GM21717 (cell line): ENCODE measurements around the gene JAZF1.
A peak's percentile ranks its signal among the peaks of the same experiment; 100 is the strongest.
"Not testable (repeated sequence)": the region's sequence is repeated elsewhere in the genome, so short reads cannot be mapped to it uniquely, and the experiment has no call there.

Experiments used
- ATAC-seq: cut with Tn5 transposase; IDR thresholded peaks from one replicate; pipeline ENCODE4 v1.9.1; 2021; ENCODE audit warnings: mild to moderate bottlenecking, moderate library complexity; ENCODE audit not compliant: unreplicated experiment

The JAZF1 gene

DNA sequence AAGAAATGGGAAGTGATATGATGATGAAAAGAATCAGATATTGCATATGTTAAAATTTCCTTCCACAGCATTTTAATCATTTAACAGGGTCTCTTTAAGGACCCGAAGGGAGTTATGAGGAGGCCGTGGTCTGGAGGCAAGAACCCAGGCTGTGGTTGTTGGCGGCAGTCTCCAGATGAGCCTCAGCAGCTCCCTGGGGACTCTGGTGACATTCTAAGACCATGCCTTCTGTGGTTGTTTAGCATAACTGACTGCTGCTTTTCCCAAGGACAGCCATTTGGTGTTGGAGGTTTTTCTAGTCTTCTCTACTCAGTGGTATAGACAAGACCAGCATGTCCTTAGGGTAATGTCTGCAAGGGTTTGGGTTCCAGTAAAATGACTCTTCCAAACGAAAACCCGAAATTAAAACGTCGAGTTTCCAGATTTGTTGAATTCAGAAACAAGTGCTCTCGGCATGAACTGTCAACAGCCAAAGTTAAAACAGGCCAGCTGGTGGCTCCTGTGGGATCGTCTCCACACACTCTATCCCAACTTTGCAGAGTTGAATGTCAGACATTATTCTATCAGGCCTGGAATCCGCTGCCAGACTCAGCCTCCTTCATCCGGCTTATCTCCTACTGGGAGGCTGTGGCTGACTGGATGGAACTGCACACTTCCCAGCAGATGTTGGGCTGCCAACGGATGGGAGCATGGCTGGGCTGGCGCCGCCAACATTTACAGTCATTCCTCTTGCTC is 257.5 kb downstream of the JAZF1 start:
- ATAC-seq, result no peak

DNA sequence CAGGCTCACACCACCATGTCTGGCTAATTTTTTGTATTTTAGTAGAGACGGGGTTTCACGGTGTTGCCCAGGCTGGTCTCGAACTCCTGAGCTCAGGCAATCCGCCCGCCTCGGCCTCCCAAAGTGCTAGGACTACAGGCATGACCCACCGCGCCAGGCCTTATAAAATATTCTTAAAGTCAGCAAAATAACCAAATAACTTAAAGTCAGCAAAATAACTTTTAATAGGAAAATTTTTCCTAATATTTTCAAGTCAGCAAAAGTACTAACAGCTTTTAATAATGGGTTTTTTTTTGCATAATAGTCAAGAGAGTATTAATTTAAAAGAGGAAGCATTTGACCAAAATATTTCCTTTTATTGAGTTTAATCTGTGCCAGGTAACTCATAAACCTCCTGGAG is 258.2 kb downstream of the JAZF1 start:
- ATAC-seq, result not testable (repeated sequence)

DNA sequence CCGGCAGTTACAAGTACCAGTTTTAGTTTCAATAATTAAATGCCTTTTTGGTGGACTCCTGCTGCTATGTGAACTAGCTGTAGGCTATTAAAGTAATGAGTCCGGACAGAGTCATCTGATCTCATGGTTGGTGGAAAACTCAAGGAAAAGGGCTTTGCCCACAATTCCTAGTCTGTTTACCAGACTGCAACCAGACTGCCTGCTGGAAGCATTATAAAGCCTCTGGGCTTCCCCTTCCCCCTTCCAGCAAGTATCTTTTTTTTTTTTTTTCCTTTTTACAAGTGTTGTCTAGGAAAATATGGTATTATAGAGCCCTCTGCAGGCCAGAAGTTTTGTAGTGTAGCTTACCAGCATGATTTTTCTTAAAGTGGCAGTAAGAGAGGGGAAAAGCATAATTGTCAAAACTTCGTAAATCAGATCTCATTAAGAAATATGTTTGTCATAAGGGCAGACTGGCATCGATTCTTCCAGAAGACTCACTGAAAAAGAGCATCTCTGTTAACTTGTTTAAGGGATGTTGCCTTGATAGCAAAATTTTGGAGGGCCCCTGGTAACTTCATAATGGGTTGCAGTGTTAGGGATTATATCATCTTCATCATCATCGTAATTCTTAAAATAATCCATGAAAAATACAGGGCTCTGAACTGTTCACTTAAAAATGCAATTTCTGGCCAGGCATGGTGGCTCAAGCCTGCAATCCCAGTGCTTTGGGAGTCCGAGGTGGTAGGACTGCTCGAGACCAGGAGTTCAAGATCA is 259.3 kb downstream of the JAZF1 start:
- no peak for ATAC-seq

DNA sequence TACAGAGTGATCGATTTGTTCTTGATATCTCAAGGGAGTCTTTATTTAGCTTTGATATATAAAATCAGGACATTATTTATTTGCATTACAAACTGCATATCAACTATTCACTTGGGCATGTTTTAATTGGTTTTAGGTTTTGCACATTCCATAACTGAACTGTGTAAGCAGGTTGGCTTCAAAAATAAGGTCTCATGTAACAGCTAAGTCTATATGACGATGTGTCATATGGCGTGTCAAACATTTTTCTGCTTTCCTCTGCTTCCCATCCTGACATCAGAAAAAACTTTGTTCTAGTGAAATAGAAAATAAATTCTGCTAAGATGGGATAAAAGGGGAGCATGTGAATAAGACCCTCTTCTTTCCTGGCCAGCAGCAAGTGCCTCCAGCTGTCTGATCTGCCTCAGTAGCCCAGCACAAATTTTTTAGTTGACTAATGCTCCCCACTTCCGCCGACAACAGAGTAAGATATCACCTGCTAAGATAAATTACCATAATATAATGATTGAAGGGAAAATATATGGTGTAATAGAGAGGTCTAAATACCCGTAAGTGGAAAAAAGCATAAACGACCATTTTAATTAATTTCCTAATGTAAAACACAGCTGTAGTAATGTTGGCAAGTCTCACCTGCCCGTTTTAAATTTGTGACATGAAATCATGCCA is 260.2 kb downstream of the JAZF1 start:
- no peak for ATAC-seq

DNA sequence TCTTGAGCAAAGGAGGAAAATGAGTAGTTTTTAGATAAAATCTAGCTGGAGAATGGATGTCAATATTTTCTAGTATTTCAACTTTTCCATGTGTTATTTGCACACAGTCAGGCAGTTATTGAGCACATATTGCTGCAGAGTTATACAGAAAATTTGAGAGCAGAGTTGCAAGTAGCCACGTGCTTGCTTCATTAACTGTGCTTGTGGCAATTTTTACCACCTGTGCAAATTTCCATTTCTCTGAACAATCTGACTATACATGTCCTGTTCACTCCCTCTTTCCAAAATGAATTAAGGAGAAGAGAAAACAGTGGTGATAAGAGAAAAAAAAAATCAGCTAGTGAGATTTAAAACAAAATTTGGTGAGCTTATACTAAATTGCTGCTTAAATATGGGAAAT is 262.1 kb downstream of the JAZF1 start:
- no peak for ATAC-seq

DNA sequence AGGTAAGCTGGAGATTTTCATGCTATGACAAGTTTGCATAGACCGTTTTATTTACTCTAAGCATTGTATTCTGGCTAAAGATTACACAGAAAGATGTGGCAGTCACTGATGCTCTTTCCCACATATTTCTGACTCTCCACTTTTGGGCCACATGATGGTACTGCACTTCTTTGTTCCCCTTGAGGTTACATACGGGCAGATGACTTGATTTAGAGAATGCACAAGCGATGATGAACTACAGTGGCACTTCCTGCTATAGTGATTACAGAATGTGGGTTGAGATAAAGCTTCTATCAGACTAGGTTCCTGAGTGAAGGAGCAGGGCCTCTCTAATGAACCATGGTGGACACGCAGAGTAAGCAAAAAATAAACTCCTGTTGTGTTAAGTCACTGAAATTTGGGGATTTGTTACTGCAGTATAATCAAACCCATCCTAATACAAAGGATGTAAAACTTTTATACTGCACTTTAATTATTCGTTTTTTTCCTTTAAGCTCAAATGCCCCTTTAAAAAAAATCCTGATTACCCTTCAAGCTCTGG is 262.8 kb downstream of the JAZF1 start:
- no peak for ATAC-seq

DNA sequence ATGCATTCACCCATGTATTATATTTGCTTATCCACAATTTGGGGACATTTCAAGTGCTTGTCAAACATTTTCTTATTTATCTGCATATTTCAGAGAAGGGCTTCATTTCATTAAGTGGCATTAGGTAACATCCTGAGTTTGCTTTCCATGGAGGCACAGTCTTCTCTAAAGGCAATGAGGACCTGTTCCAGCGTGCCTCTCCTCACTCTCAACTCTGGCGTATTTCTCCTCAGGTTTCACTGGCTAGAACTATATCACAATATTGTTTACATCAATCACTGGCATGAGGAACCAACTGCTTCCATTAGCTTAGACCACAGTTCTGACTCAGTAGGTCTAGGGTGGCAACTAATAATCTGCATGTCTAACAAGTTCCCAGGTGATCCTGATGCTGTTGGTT is 263.5 kb downstream of the JAZF1 start:
- no peak for ATAC-seq

DNA sequence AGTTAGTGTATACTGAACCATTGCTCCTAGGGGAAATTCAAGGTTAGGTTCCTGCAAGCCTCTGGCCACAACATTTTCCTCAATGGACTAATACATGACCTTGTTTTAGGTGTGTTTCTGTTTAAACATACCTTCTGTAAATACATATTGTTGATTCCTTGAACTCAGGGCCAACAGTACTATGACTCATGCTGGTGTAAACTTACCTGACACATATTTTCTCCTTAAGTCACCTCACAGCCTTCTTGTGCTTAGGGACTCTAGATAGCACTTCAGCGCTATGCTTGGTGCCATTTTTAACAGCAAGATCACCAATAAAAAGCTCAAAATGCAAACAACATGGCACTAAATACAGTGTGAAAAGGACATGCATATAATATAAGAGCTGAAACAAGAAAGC is 264.2 kb downstream of the JAZF1 start:
- no peak for ATAC-seq

DNA sequence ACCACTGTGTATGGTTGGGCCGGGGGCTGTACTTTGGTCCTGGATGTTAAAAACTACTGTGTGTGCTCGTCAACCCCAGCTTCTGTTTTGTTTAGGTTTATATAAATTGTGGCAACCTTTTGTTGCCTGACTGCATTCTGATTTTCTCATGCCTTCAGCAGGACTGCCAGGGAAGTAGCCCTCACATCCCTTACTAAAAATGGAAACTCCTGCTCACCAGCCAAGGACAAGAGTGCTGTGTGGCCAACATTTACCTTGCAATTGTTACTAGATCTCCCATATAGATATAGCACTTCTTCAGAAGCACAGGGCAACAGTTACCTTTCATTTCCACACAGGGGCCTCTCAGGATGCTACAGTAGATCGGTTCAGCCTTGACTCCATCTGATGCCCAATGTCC is 266.2 kb downstream of the JAZF1 start:
- no peak for ATAC-seq

DNA sequence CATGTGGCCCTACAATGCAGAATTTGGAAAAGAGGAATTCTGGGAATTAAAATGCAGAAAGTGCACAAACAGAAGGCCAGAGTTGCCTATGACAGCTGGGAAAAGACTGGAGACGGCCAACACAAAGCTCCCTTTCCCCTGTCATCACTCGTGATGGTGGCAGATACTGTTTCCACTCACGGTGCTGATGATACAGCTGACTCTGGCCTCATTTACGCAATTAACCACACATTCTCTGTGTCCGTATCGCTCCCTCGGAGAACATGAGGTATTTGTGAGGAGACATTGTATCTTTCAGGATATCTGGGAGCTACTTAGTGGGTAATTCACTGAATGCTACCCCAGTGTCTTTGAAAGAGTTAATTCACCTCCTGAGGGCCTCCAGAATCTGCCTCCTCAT is 267.8 kb downstream of the JAZF1 start:
- ATAC-seq, result no peak

DNA sequence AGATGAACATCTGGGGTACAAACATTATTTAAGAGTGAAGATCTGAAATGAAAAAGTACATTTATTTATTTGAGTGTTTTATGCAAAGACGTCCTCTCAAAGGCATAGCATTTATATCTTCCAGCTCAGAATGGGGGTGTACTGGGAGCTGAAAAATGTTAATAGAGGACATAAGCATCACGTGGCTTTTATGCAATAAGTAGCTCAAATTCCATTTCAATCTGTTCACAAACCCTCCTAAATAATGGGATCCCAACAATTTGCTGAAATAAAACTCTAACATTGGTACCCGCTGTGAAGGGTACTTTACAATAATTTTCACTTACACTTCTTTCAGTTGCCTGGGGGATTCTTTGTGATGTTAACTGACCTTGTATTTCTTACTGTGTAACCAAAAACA is 268.7 kb downstream of the JAZF1 start:
- no peak for ATAC-seq

DNA sequence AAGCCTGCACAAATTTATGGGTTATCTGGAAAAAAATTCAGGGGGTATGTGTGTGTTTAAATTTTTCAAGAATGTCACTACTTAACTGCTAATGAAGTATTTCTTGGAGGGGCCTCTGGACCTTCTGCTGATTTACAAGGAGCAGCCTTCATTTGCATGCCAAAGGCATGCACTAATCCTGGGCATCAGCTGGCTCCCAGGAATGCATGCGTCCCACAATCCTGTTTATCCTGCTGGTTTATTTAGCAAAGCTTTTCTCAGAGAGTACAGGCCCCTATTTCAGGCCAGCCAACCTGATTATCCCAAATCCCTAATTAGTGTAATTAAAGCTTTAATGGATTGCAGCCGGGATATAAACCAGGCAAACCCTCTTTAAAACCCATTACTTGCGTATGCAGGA is 270.3 kb downstream of the JAZF1 start:
- no peak for ATAC-seq

DNA sequence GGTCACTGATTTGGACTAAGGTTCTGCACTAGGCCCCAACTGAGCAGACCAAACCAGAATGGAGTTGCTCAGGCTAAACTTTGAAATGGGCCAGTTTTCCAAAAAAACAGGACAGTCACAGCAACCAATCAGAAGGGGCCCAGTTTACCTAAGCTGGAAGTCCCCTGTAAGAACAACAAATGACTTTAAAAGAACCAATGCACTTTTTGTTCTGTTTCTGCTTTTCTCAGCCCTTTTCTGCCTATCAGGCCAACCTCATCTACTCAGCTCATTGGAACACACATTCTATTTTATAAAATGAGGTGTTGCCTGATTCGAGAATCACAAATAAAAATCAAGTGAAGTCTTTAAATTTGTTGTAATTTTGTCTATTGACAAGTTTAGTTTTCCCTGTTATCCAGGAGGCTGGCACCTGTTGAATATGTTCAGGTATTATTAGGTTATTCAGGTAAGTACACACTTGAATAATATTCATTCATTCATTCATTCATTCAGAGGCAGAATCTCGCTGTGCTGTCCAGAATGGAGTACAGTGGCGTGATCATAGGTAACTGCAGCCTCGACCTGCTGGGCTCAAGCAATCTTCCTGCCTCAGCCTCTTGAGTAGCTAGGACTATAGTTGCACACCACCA is 271.9 kb downstream of the JAZF1 start:
- ATAC-seq, result no peak

DNA sequence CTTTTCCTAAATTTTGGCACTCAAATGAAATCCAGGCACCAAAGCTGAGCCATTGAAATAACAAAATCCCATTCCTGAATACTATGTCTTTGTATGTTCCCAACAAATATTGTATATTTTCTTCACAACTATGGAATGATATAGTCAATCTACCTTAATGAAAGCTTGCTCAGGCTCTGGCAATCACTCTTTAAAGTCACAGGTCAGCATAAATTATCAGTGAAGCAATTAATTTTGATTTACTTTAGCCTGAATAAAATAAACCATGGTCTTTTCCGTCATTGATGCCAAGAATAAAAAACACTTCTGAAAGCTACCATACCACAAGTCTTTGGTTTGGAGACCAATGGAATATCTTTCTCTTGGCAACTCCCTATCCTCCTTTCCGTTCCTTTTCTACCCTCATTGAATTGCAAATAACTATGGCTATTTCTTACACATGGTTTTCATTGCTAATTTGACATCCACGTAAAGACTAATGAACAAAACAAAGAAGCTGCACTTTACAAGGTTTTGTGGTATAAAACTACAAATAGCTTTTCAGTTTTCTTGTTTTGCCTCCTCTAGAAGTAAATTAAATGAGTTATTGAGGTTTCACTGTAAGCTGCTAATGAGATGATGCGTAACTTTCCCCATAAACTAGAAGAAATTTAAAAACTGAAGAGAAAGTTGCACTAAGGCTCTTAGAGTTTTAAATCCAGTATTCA is 274.1 kb downstream of the JAZF1 start:
- no peak for ATAC-seq

DNA sequence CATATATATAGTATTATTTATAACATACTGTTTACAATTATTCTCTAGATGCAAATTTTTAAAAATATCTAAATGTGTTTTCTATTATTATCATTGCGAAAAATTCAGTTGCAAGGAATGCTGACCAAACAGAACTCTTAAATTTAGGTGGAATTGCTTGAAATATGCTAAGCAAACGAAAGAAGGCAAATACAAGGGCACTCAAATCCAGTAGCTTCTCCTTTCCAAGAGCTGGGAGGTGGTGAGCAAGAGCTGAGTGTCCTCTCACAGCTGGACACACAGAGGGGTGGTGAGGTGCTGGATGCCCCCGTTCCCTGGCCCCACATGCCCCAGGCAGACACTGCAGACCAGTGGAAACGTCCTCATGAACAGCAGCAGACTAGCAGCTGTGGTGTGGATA is 274.6 kb downstream of the JAZF1 start:
- ATAC-seq, result no peak

DNA sequence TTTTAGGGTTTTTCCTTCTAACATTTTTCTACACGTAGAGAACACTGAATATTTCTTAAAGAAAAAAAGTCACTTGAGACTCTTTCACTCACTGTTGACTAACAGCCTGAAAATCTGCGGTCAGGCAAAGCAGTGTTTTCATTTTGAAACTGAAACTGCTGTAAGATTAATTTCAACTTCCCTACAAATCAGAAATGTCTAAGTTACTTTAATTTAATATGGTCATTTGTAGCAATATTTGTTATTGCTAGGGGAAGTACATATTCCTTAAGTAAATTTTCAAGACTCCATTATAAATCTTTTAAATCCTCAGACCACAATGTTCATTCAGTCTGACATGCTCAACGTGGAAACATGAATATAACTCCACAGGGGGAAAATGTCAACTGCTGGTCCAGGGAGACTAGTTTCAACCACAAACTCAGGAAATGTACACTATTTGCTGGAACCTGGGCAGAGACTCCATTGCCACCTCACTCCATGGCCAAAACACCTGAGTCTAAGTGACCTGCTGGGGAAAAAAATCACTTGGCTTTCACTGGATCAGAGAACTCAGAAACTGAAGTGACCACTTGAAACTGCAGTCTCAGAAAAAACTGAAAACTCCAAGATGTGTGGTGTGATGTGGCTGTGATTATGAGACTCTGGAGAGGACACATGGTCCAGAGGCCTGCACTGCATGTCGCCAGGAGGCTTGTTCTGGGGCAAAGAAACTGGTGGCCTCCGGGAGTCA is 279.4 kb downstream of the JAZF1 start:
- peak; percentile 89 for ATAC-seq

DNA sequence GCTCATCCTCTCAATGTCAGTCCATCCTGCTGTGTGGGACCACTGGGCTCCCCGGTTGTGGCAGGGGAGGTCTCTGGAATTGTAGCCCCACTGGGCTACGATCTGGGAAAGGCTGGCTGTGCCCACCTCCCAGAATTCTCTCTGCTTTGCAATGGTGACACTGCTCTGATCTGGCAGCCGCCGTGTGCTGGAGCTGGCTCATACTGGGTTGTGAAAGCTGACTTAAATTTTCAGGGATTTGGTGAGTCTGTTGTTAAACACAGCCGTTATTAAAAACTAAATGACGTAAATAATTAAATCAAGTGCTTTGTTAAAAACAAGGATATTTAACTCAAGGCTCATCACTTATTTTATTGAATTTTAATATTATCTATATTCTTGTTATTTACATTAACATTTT is 280.6 kb downstream of the JAZF1 start:
- ATAC-seq, result no peak

DNA sequence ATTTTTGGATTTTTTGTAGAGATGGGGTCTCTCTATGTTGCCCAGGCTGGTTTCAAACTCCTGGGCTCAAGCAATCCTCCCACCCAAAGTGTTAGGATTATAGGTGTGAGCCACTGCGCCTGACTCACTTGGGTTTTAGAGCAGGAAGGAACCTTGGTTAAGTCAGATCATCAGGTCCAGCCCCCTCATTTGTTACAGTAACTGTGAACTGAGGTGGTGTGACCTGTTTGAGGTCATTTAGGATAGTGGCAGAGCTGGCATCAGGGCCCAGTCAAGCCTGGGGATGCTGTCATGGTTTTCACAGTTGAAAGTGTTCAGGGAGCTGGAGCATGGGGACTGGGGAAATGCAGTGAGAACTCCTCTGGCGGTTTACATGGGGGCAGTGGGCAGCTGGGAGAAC is 281.0 kb downstream of the JAZF1 start:
- no peak for ATAC-seq

DNA sequence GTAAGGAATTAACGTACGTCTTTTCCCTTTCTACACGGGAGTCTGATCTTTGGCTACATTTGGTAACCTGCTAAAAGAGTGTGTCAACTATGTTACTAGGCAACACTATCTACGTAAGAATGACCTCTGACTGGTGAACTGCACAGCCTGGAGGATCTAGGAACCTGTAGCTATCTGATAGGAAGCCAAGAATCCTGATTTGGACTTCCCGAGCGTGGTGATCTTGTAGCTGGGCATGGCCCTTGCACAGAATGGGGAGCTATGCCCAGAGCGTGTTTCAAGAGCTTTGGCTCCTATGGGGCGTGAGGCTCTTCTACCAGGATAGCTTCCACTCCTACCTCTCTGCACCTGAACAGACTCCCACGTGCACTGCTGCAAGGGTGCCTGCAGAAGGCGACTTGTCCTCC is 283.2 kb downstream of the JAZF1 start:
- no peak for ATAC-seq

DNA sequence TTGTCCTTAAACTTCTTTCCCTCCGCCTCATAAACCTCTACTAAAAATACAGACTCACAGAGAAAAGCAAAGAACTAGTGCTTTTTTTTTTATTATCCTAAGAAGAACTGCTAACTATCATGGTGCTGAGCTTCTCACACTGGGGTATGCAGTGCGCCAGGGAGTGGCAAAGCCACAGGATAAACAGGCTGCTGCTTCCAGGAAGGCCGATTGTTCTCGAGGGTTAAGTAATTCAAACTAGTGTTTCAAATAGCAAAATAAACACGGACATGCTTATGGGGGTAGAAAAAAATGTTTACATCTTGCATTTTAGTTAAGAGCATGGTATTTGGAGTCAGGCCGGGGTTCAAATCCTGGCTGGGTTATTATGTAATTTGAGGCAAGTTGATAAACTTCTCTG is 283.6 kb downstream of the JAZF1 start:
- no peak for ATAC-seq
